PC-3 (cell line): ENCODE results near the gene TMC7.

Source experiments
- CTCF ChIP-seq: fragments of 300-600 bp; sonication (generic); conservative IDR thresholded peaks from 2 replicates; pipeline ENCODE4 v1.5.1; 2017; ENCODE audit warnings: antibody characterized with exemption, low read depth, mild to moderate bottlenecking, low read length
- EZH2phosphoT487 ChIP-seq: fragments of 300-600 bp; sonication (generic); IDR thresholded peaks from 2 replicates; pipeline ENCODE4 v1.6.1; 2018; ENCODE audit warnings: mild to moderate bottlenecking, antibody characterized with exemption, low read length, borderline replicate concordance

DNA sequence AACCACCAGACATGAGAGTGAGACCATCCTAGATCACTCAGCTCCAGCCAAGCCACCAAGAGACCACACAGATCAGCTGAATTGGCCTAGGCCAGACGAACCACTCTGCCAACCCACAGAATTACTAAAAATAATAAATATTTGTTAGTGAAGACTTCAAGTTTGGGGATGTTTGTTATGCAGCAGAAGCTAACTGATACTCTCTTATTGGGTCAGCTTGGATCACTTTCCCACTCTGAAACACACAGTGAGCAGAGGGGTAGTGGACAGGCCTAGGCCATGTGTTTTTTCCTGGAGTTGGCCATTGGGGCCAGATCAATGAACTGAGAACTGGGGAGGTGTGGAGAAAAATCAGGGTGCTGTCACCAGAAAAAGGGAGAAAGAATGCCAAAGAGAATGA is 114.4 kb downstream of the TMC7 start:
- TF ChIP-seq CTCF (no peak), EZH2phosphoT487 (no peak)
